Breast epithelium (tissue), 3 donors: ENCODE data around the gene OTX1.

ENCODE experiments used
- CTCF ChIP-seq, 3 donors: fragments of 450-650 bp; IDR thresholded peaks; one replicate each; pipeline ENCODE4 v1.5.1; 2016 to 2017; ENCODE audit warnings: antibody characterized with exemption in 3 of 3, mild to moderate bottlenecking in 3 of 3, moderate library complexity in 3 of 3
- POLR2A ChIP-seq: fragments of 450-650 bp; IDR thresholded peaks from one replicate; pipeline ENCODE4 v1.6.1; 2016; ENCODE audit warnings: antibody characterized with exemption, mild to moderate bottlenecking, moderate library complexity

GRCh38 chr2:63099032-63099431 is 48.4 kb downstream of the OTX1 start:
- TF ChIP-seq POLR2A (no peak), CTCF (IDR thresholded peaks at IDR 0.05) (no peak)
